GM18870 (cell line): ENCODE measurements around the gene WWOX.

ENCODE experiments used
- ATAC-seq: cut with Tn5 transposase; IDR thresholded peaks from one replicate; pipeline ENCODE4 v1.9.1; 2021; ENCODE audit warnings: moderate library complexity; ENCODE audit not compliant: unreplicated experiment

WWOX gene

GRCh38 chr16:79064256-79064972 is 965.0 kb downstream of the WWOX start:
- no peak for ATAC-seq

DNA sequence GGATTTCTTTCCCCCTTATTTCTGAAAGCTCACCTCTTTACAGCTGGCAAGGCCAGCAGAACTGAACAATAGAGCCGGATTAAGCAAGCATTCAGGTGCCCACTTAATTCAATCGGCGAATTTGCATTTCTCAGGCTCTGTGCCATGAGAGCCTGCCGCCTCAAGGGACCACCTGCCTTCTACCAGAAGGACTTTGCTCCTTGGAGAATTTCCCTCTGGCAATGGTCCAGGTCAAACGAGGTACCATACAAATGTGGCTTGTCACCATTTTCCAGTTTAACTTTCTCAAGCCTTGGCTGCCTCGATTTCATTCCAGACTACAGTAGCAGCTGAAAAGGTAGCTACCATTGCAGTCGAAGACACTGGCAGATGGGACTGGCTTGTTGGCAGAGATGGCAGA is 967.1 kb downstream of the WWOX start:
- no peak for ATAC-seq

DNA sequence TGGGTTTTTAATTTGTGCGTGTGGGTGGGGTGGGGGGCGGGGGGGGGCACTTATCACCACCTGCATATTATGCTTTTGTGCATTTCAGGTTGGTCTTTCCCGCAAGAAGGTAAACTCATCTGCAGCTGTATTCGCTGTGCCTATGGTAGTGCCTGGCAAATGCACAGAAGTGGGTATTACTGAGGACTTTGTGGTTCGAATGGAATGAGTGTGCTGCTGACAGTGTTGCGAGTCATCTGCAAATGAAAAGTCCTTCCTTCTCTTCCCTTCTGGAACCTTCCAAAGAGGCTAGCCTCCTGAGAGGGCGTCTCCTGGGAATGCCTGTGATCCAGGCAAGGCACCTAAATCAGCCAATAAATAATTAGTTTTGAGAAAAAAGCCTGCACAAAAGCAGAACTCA is 968.1 kb downstream of the WWOX start:
- ATAC-seq, result no peak

DNA sequence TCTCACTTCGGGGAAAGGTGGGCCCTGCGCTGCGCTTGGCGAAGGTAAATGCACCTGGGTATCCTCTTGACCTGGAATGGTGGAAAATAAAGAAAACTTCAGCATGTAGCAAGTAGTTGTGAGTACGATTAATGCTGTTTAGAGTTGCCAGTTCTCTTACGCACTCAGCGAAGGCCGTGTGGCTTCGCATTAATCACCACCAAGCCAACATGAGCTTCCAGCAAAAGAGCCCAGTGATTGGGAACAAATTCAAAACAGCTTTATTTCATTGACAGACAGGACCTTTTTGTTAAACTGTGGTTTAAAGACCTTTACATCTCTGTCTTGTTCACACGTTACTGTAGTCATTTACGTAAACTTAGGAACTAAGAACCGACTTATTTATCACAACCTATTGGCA is 969.7 kb downstream of the WWOX start:
- ATAC-seq, result no peak

GRCh38 chr16:79069633-79070032 is 970.2 kb downstream of the WWOX start:
- ATAC-seq, result no peak

DNA sequence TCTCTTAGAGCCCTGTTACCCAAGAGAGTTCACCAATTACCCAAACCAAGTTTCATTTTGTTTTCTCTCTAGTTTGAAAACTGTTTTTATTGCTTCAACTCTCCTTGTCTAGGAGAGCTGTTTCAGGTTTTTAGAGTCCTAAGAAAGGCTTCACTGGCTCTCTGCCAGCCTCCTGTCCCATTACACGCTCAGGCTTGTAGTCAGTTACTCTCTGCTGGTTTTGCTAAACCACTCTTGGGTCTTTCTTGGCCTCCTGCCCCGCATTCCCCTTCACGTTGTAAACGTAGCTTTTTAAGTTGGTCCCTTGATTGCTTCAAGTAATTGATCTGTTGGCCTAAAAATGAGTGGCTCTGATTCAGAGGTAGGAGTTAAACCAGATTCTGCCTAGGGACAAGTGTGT is 972.0 kb downstream of the WWOX start:
- ATAC-seq, result no peak

DNA sequence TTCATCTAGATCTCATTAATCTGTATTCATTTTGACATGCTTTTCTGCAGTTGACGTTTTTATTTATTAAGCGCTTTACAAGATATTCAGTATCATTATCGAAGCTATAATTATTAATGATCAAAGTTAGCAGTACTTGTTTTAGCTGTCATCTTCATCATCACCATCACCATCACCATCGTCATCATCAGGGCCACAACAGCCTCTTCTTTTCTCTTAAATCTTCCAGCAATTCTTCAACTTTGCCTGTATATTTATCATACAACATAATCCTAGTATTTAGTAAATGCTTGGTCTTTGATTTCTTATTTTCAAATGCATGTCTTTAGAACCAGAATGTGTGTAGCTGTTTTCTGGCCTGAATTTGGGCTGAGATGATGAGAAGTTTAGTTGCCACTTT is 973.1 kb downstream of the WWOX start:
- no peak for ATAC-seq

- no peak for ATAC-seq
Measured at GRCh38 chr16:79073566-79073965, 974.1 kb downstream of the WWOX start.

GRCh38 chr16:79074541-79074940 is 975.1 kb downstream of the WWOX start:
- no peak for ATAC-seq

DNA sequence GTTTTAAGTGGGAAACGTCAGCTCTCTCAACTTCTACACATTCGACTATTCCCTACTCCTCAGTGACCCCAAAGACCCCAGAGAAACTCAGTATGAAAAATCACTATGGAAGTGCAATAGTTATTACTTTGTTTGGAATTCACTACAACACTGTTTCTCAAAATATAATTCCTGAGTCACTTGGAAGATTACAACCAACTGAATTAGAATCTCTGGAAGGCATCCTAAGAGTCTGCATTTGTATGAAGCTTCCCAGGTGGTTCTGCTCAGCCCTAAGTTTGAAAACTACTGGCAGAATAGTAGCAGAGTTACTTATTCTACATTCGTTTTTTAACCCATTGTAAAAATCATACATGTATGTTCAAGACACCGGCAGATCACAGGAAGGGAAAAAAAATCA is 975.5 kb downstream of the WWOX start:
- no peak for ATAC-seq

GRCh38 chr16:79076047-79076767 is 976.8 kb downstream of the WWOX start:
- no peak for ATAC-seq

- no peak for ATAC-seq
Measured at GRCh38 chr16:79077346-79077745, 977.9 kb downstream of the WWOX start.

DNA sequence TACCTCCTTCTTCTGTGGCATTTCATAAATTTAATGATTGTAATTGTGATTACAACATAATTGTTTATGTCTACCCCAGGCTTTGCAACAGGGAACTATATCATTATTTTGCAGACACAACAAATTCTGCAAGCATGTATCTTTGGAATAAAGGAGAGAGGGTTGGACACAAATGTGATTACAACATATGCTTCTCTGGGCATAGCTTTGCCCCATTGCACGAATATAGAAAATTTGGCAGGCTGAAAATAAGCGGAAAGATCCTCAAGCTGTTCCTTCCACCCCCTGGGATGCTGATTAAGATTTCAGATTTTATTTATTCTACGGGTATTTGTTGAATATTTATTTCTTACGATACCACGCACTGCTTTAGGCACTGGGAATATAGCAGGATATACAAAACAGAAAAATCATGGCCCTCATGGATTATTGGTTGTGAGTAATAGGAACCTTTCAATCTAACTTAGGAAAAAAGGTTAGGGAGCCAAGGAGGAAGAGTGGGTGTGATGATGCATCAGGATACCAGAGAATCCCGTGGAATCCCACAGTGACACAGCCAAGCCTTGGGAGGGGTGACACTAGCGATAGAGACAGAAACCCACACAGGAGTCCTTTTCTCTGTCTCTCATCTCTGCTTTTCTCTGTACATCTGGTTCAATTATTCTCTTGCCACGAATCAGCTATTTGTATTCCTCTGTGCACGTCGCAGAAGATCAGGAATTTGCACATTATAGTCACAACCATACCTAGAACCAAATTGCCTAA is 980.4 kb downstream of the WWOX start:
- no peak for ATAC-seq

DNA sequence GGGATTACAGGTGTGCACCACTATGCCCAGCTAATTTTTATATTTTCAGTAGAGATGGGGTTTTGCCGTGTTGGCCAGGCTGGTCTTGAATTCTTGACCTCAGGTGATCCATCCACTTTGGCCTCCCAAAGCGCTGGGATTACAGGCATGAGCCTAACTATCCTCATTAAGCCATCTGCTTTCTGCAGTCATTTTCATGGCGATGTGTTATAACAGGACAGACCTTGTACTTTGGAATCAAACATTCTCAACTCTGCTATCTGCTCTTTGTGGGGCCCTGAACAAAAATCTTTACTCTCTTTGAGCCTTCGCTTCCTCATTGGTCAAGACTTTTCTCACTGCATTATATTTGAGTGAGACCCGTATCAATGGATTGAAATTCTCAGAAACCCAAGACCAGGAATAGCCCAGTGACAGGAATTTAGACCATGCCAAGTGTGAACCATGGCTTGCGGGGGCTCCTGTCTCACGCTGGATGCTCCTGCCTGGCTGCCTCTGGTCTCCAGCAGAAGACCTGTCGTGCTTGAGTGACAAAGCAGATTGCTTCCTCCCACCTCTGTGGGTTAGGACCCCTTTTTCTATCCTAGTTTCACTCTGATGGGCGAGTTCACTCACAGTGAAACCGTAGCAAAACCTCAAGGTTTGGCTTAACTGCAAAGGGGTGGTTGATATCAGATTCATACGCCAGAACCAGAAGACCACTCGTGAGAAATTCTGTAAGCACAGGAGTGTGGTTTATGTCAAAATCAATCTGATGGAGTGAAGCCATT is 982.0 kb downstream of the WWOX start:
- ATAC-seq, result no peak

- no peak for ATAC-seq
Measured at GRCh38 chr16:79082970-79083369, 983.5 kb downstream of the WWOX start.

GRCh38 chr16:79083508-79084299 is 984.2 kb downstream of the WWOX start:
- ATAC-seq, result no peak

DNA sequence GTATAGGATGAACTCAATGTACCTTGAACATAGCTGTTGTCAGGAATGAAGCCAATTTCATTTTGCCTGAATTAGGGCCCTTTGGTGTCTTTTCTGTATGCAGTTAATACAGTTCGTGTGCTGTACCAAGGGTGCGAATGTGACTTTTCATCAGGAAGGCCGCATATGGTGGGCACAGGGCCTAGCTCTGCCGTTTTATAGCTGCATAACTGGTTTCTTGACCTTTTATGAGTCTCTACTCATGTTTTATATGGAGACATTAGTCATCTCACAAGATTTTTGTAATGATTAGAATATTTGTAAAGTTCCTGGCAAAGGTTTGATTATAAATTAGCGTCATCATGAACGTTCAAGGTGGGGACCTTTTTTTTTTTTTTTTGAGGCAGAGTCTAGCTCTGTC is 989.5 kb downstream of the WWOX start:
- ATAC-seq, result no peak

- no peak for ATAC-seq
Measured at GRCh38 chr16:79089735-79090284, 990.4 kb downstream of the WWOX start.

- ATAC-seq, result no peak
Measured at GRCh38 chr16:79090966-79091365, 991.5 kb downstream of the WWOX start.

GRCh38 chr16:79092846-79093245 is 993.4 kb downstream of the WWOX start:
- no peak for ATAC-seq
